ENCODE measurements around the gene CHST8. TPM values are rescaled to one million over a fixed set of nuclear protein-coding genes. Genes with fewer than 3 reads are reported as not detected.
A peak's percentile ranks its signal among the peaks of the same experiment; 100 is the strongest.

The CHST8 gene
- total and polyA plus RNA-seq, 9 donors, result 0.48 to 2.5 (median 1.0) TPM; not detected in 1

- TF ChIP-seq EP300 (IDR thresholded peaks at IDR 0.05), result no peak
- TF ChIP-seq CTCF (IDR thresholded peaks at IDR 0.05), result no peak
- no peak for TF ChIP-seq POLR2A (IDR thresholded peaks at IDR 0.05)
- no peaks in the 10 kb centered on the region for H3K27me3 ChIP-seq
- intact Hi-C loops (cut with DNase I), result no loop called here
- WGBS, 3 donors, result 73 to 75% (median 74%) methylated on average over 5 of the region's 5 CpGs
- H3K4me1 ChIP-seq (ENCODE audit: insufficient read depth), result peaks cover 8% of the 10 kb centered on the region
- no peak overlapping the region for H3K27ac ChIP-seq
- H3K4me3 ChIP-seq, result no peak overlapping the region
- H3K36me3 ChIP-seq, result no peaks in the 10 kb centered on the region
- no peak for DNase-seq
- no peaks in the 10 kb centered on the region for H3K9me3 ChIP-seq
Measured at GRCh38 chr19:33618884-33619283, 2.9 kb upstream of the CHST8 start.

GRCh38 chr19:33620611-33621010 lies 1.1 kb upstream of the CHST8 start:
- H3K27me3 ChIP-seq, result no peaks in the 10 kb centered on the region
- no peak overlapping the region for H3K27ac ChIP-seq
- peaks cover 8% of the 10 kb centered on the region for H3K4me1 ChIP-seq (ENCODE audit: insufficient read depth)
- WGBS, 3 donors, result 88 to 90% (median 88%) methylated on average over 4 of the region's 4 CpGs
- H3K4me3 ChIP-seq, result no peak overlapping the region
- DNase-seq, result no peak
- TF ChIP-seq CTCF (IDR thresholded peaks at IDR 0.05), result no peak
- no peak for TF ChIP-seq POLR2A (IDR thresholded peaks at IDR 0.05)
- TF ChIP-seq EP300 (IDR thresholded peaks at IDR 0.05), result no peak
- intact Hi-C loops (cut with DNase I), result no loop called here
- H3K9me3 ChIP-seq, result no peaks in the 10 kb centered on the region
- H3K36me3 ChIP-seq, result no peaks in the 10 kb centered on the region

GRCh38 chr19:33621065-33621785 lies 528 bp upstream of the CHST8 start:
- no peak for TF ChIP-seq CTCF (IDR thresholded peaks at IDR 0.05)
- no peak for TF ChIP-seq POLR2A (IDR thresholded peaks at IDR 0.05)
- no peak for TF ChIP-seq EP300 (IDR thresholded peaks at IDR 0.05)
- peak in 1 of 5 donors; percentile 34 for DNase-seq
- intact Hi-C loops (cut with DNase I), result no loop called here

GRCh38 chr19:33622505-33622808 lies 704 bp downstream of the CHST8 start:
- no peaks in the 10 kb centered on the region for H3K9me3 ChIP-seq
- no peaks in the 10 kb centered on the region for H3K36me3 ChIP-seq
- no peak for DNase-seq
- no peak overlapping the region for H3K27ac ChIP-seq
- WGBS, 3 donors, result 0 to 1% (median 0%) methylated on average over 1 to 35 of the region's 35 CpGs
- H3K4me3 ChIP-seq, result peak overlapping the region; percentile 1
- H3K4me1 ChIP-seq (ENCODE audit: insufficient read depth), result peaks cover 8% of the 10 kb centered on the region
- intact Hi-C loops (cut with DNase I), result no loop called here
- H3K27me3 ChIP-seq, result no peaks in the 10 kb centered on the region
- TF ChIP-seq CTCF (IDR thresholded peaks at IDR 0.05) (no peak), EP300 (IDR thresholded peaks at IDR 0.05) (no peak), POLR2A (IDR thresholded peaks at IDR 0.05) (no peak)

More at GRCh38 chr19:33621065-33621785, 528 bp upstream of the CHST8 start:
- WGBS, 3 donors, result 11 to 17% (median 12%) methylated on average over 41 to 60 of the region's 60 CpGs
- no peak overlapping the region for H3K4me3 ChIP-seq
- H3K9me3 ChIP-seq, result no peaks in the 10 kb centered on the region
- H3K27me3 ChIP-seq, result no peaks in the 10 kb centered on the region
- peaks cover 8% of the 10 kb centered on the region for H3K4me1 ChIP-seq (ENCODE audit: insufficient read depth)
- H3K27ac ChIP-seq, result no peak overlapping the region
- H3K36me3 ChIP-seq, result no peaks in the 10 kb centered on the region
